ENCODE measurements around the gene EFCAB6. TPM values are rescaled to one million over a fixed set of nuclear protein-coding genes. Genes with fewer than 3 reads are reported as not detected.

The EFCAB6 gene
- total RNA-seq, 1 experiment from 2014 or later = 0.21 TPM

GRCh38 chr22:43544289-43544673, 267.8 kb downstream of the EFCAB6 start:
- DNase-seq (ENCODE audit: low read depth, low spot score) = no peak
- Histone ChIP-seq H3K36me3 (ENCODE audit: control insufficient read depth, insufficient read depth, low read length) (no peaks in the 10 kb centered on the region), H3K4me3 (ENCODE audit: low read depth in 2 of 2, low read length in 2 of 2) (no peak overlapping the region), H3K27me3 (ENCODE audit: control insufficient read depth, insufficient read depth, low read length) (no peaks in the 10 kb centered on the region), H3K27ac (ENCODE audit: low read length) (no peak overlapping the region), H3K4me1 (ENCODE audit: control insufficient read depth, insufficient read depth, low read length) (no peaks in the 10 kb centered on the region), H3K9me3 (ENCODE audit: control insufficient read depth, insufficient read depth, low read depth, low read length) (no peaks in the 10 kb centered on the region)
- no peak for ATAC-seq
- ChIA-PET CTCF (no interaction called here), POLR2A (no interaction called here)
- in situ Hi-C loops (cut with HindIII; ENCODE audit: low pct_unique_long_range_greater_than_20kb, low sequenced_read_pairs) = no loop called here
- BruUV-seq (replicated peaks) = no TSS peak
- intact Hi-C loops (cut with micrococcal nuclease; ENCODE audit: unreplicated experiment) = no loop called here
- no peak for TF ChIP-seq CTCF (IDR thresholded peaks at IDR 0.05)
- no peak for TF ChIP-seq SIN3A (IDR thresholded peaks at IDR 0.05; ENCODE audit: borderline replicate concordance, insufficient read depth, low read depth, low read length)
- TF ChIP-seq REST (IDR thresholded peaks at IDR 0.05; ENCODE audit: insufficient read depth in 1 of 2, low read depth in 2 of 2, low read length in 1 of 2) = no peak
- no peak for TF ChIP-seq TCF7L2 (IDR thresholded peaks at IDR 0.05; ENCODE audit: low read depth, low read length)
- TF ChIP-seq POLR2AphosphoS5 (IDR thresholded peaks at IDR 0.05; ENCODE audit: low read depth, low read length) = no peak

DNA sequence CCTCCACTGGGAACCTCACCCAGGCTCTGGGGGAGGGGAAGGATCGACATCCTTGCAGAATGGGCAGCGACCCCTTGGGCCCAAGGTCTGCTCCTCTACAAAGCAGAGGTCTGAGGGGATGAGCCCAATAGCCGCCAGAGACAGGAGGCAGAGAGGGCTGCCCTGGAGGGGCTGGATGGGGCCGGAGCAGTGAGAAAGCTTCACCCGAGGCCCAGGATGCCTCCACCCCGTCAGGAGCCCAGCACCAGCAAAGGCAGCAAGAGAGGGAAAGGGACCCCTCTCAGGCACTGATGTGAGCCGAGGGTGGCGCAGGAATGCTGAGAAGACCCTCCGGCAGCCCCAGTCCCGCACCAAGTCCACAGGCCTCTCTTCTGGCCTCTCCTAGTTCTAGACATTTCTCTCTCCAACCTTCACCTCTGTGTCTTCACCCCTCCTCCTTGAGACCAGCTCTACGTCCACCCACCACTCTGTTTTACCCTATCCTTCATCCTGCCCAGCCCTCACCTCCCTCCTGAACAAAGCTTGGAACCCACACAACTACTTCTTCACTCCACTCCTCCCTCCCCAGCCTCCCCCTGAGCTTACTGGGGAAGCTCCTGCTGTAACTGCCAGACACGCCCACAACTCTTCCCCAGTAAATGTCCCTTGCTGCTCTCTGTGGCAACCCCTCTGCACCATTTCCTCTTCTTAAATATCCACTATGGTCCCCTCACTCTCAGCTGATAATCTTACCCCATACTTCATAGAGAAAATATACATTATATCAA, 268.4 kb downstream of the EFCAB6 start:
- intact Hi-C loops (cut with micrococcal nuclease; ENCODE audit: unreplicated experiment) (no loop called here), in situ Hi-C loops (cut with HindIII; ENCODE audit: low pct_unique_long_range_greater_than_20kb, low sequenced_read_pairs) (no loop called here)
- DNase-seq (ENCODE audit: low read depth, low spot score) (no peak), ATAC-seq (no peak)
- Histone ChIP-seq H3K27me3 (ENCODE audit: control insufficient read depth, insufficient read depth, low read length) (no peaks in the 10 kb centered on the region), H3K4me3 (ENCODE audit: low read depth in 2 of 2, low read length in 2 of 2) (no peak overlapping the region), H3K27ac (ENCODE audit: low read length) (no peak overlapping the region), H3K9me3 (ENCODE audit: control insufficient read depth, insufficient read depth, low read depth, low read length) (no peaks in the 10 kb centered on the region), H3K36me3 (ENCODE audit: control insufficient read depth, insufficient read depth, low read length) (no peaks in the 10 kb centered on the region), H3K4me1 (ENCODE audit: control insufficient read depth, insufficient read depth, low read length) (no peaks in the 10 kb centered on the region)
- BruUV-seq (replicated peaks) = no TSS peak
- POLR2A ChIA-PET = no interaction called here
- TF ChIP-seq REST (IDR thresholded peaks at IDR 0.05; ENCODE audit: insufficient read depth in 1 of 2, low read depth in 2 of 2, low read length in 1 of 2) (no peak), CTCF (IDR thresholded peaks at IDR 0.05) (no peak), SIN3A (IDR thresholded peaks at IDR 0.05; ENCODE audit: borderline replicate concordance, insufficient read depth, low read depth, low read length) (no peak), POLR2AphosphoS5 (IDR thresholded peaks at IDR 0.05; ENCODE audit: low read depth, low read length) (no peak), TCF7L2 (IDR thresholded peaks at IDR 0.05; ENCODE audit: low read depth, low read length) (no peak)
- CTCF ChIA-PET = no interaction called here
